Type B pancreatic cell (in vitro differentiated cells): ENCODE data around the gene PHF21A. TPM values are rescaled to one million over a fixed set of nuclear protein-coding genes. Genes with fewer than 3 reads are reported as not detected.
"Not testable (repeated sequence)": the region's sequence is repeated elsewhere in the genome, so short reads cannot be mapped to it uniquely, and the experiment has no call there.

Experiments used
- DNase-seq: peaks from one replicate; pipeline ENCODE4 v3.0.0; 2021; ENCODE audit warnings: mixed read lengths; ENCODE audit not compliant: unreplicated experiment; ENCODE audit errors: extremely low spot score
- H3K27ac Mint-ChIP-seq: 2 replicates; pipeline ENCODE4 v1.8.0; 2021; ENCODE audit warnings: mild to moderate bottlenecking, mixed read lengths
- H3K27me3 Mint-ChIP-seq: 2 replicates; pipeline ENCODE4 v1.8.0; 2021; ENCODE audit warnings: mixed read lengths
- H3K36me3 Mint-ChIP-seq: 2 replicates; pipeline ENCODE4 v1.8.0; 2021; ENCODE audit warnings: mixed read lengths
- H3K4me1 Mint-ChIP-seq: one replicate; pipeline ENCODE4 v1.8.0; 2021; ENCODE audit warnings: mixed read lengths; ENCODE audit not compliant: unreplicated experiment
- H3K4me3 Mint-ChIP-seq: 2 replicates; pipeline ENCODE4 v1.8.0; 2021; ENCODE audit warnings: mild to moderate bottlenecking, mixed read lengths
- H3K9me3 Mint-ChIP-seq: 2 replicates; pipeline ENCODE4 v1.8.0; 2021; ENCODE audit warnings: mixed read lengths
- CTCF ChIP-seq: fragments of 200-600 bp; sonication (generic); conservative IDR thresholded peaks from 2 replicates; pipeline ENCODE4 v1.5.0; 2021; ENCODE audit warnings: antibody characterized with exemption, mild to moderate bottlenecking
- total RNA-seq: library from RNA; stranded (reverse); gene quantifications from 2 replicates; pipeline ENCODE4 v1.2.1, GENCODE V29; 2021; ENCODE audit warnings: low replicate concordance

Gene PHF21A
- total RNA-seq, 1 donor from 2014 or later = 62.4 TPM

DNA sequence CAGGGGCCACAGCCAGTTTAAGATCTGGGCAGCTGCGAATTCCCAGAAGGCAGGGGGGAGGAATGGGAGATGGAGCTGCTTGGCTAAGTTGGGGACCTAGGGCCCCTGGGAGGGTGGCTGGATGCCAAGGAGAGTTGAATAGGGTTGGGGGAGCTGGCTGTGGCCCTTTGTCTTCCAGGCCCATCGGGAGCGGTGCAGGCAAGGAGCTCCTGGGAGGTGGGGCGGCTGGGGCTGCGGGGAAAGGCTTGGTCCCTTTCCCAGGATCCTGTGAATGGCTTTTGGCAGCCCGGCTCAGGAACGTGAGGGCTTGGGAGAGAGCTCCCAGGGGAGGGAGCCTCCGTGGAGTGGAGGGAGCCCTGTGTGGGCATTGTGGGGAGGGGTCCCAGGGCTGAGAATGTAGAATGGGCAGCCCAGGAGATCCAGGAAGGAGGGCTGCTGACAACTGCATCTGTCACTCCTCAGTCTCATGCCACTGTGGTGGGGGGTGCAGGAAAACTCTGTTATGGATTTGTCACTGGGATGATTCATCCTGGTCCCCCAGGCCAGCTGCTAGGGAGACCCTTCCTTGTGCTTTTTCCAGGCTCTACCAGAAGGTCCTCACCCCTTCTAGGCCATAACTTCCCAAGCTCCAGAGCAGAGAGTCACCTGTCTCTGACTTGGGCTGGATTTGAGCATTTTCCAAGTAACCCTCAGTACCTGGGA lies 220.2 kb downstream of the PHF21A start:
- H3K27me3 Mint-ChIP-seq = no peaks in the 10 kb centered on the region
- H3K36me3 Mint-ChIP-seq = no peaks in the 10 kb centered on the region
- H3K27ac Mint-ChIP-seq = peak overlapping the region; percentile 71
- peak overlapping the region; percentile 91 for H3K4me3 Mint-ChIP-seq
- H3K9me3 Mint-ChIP-seq = no peaks in the 10 kb centered on the region
- H3K4me1 Mint-ChIP-seq = peaks cover 4% of the 10 kb centered on the region
- DNase-seq = no peak
- no peak for TF ChIP-seq CTCF

DNA sequence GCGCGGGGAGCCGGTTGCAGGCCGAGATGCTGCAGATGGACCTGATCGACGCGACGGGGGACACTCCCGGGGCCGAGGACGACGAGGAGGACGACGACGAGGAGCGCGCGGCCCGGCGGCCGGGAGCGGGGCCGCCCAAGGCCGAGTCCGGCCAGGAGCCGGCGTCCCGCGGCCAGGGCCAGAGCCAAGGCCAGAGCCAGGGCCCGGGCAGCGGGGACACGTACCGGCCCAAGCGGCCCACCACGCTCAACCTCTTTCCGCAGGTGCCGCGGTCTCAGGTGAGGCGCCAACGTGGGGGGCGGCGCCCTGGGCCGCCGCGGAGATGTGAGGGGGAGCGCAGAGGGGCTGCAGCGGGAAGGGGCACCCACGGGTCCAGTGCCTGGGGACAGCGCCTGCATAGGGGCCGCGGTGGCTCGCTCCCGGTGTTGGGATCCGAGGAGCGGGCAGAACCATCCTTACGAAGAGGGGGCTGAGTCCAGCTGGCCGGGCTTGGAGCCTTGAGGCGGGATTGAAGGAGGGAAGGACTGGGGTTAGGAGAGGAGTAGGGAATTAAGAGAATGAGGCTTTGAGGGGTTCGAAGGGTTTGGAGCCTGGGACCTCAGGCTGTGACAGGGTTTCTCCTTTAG lies 221.0 kb downstream of the PHF21A start:
- H3K27me3 Mint-ChIP-seq = not testable (repeated sequence)
- peak overlapping the region; percentile 71 for H3K27ac Mint-ChIP-seq

DNA sequence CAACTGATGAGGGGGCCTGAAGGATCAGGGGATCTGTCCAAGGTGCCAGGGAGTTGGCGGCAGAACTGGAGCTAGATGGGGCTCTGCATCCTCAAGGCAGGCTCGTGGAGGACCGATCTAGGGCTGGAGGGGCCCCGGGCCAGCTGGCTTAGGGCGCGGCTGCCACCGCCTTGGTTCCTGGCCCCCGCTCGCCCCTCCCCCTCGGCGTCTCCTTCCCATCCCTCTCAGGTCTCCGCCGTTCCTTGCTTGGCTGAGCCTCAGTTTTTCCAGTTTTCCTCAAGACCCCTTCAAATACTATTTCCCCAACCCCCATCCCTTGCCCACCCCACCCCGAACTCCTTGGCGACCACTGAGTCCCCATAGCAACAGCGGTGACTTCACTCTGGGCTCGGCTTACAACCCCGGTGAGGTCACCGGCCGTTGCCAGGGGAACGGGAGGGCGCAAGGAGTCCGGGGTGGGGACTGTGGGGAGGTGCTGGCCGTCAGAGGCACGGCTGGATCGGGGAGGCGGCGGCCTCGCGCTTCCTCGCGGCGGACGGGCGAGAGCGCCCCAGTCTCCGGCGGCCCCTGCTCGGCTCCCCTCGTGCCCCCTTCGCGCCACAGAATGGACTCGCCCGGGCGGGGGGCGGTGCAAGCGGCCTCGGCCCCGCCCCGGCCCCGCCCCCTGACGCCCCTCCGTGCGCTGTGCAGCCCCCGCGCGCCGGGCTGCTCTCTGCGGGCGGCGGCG lies 221.6 kb downstream of the PHF21A start:
- no peaks in the 10 kb centered on the region for H3K27me3 Mint-ChIP-seq
- H3K27ac Mint-ChIP-seq = peak overlapping the region; percentile 56
- peak; percentile 92 for DNase-seq
- peak overlapping the region; percentile 83 for H3K4me3 Mint-ChIP-seq
- TF ChIP-seq CTCF = no peak
- H3K36me3 Mint-ChIP-seq = no peaks in the 10 kb centered on the region
- H3K9me3 Mint-ChIP-seq = no peaks in the 10 kb centered on the region
- H3K4me1 Mint-ChIP-seq = peaks cover 7% of the 10 kb centered on the region

More for the DNA sequence above, 221.0 kb downstream of the PHF21A start:
- not testable (repeated sequence) for DNase-seq, H3K36me3 Mint-ChIP-seq, H3K4me1 Mint-ChIP-seq, H3K9me3 Mint-ChIP-seq
- peak overlapping the region; percentile 91 for H3K4me3 Mint-ChIP-seq

GRCh38 chr11:45899086-45899447 lies 222.2 kb downstream of the PHF21A start:
- no peaks in the 10 kb centered on the region for H3K9me3 Mint-ChIP-seq
- no peaks in the 10 kb centered on the region for H3K36me3 Mint-ChIP-seq
- no peaks in the 10 kb centered on the region for H3K27me3 Mint-ChIP-seq
- no peak for DNase-seq
- H3K4me3 Mint-ChIP-seq = peak overlapping the region; percentile 83
- H3K4me1 Mint-ChIP-seq = peaks cover 7% of the 10 kb centered on the region
- no peak for TF ChIP-seq CTCF
- H3K27ac Mint-ChIP-seq = peak overlapping the region; percentile 56

- no peak for DNase-seq
- peaks cover 12% of the 10 kb centered on the region for H3K4me1 Mint-ChIP-seq
- H3K9me3 Mint-ChIP-seq = no peaks in the 10 kb centered on the region
Observed at GRCh38 chr11:45897556-45897955, 223.7 kb downstream of the PHF21A start.

More at GRCh38 chr11:45897556-45897955, 223.7 kb downstream of the PHF21A start:
- Mint-ChIP-seq H3K36me3 (no peaks in the 10 kb centered on the region), H3K27me3 (no peaks in the 10 kb centered on the region), H3K27ac (no peak overlapping the region), H3K4me3 (no peak overlapping the region)
- TF ChIP-seq CTCF = no peak
